ENCODE results near the gene RBM7. TPM values are rescaled to one million over a fixed set of nuclear protein-coding genes. Genes with fewer than 3 reads are reported as not detected.

RBM7 gene
- total RNA-seq, 2 experiments from 2014 or later, result 36.9 to 41.7 TPM

Other genes starting within 250 kb of the RBM7 start
- gene NNMT, start 104.3 kb upstream of the RBM7 start, total RNA-seq, result not detected
- gene C11orf71, start 155 bp upstream of the RBM7 start, total RNA-seq, result 1 to 10 TPM; 7.5 to 7.6 TPM
- gene REXO2, start 38.8 kb downstream of the RBM7 start, total RNA-seq, result 10 to 100 TPM; 51.1 to 51.4 TPM
- gene NXPE1, start 159.2 kb downstream of the RBM7 start, total RNA-seq, result not detected
- gene NXPE4, start 195.1 kb downstream of the RBM7 start, total RNA-seq, result not detected